ENCODE data around the gene ASAP3.
A peak's percentile ranks its signal among the peaks of the same experiment; 100 is the strongest.

ASAP3 gene

GRCh38 chr1:23483321-23484252 lies at the start of gene ASAP3:
ASAP3 (minus strand) TSS chr1:23484179; CDS start chr1:23484133, 46 bp downstream.
- H3K27ac ChIP-seq = peak within 1 kb of the TSS; percentile 84 to 90
- H3K27me3 ChIP-seq = no peaks in the 10 kb centered on the region
- H3K9me3 ChIP-seq = no peaks in the 10 kb centered on the region
- DNase-seq = peak; percentile 37 to 73
- H3K4me3 ChIP-seq = peak within 1 kb of the TSS; percentile 81 to 88
- peaks cover 0 to 42% (median 15%) of the 10 kb centered on the region in 4 donors for H3K4me1 ChIP-seq
- intact Hi-C loops (cut with DNase I; ENCODE audit: low total_unique reads) = loop anchor here (5.0 kb wide), 1 partner anchor 56 kb away; no protein-coding TSS in a partner anchor
- no peaks in the 10 kb centered on the region for H3K36me3 ChIP-seq
- peak in 1 of 2 experiments; percentile 19 for TF ChIP-seq CTCF (IDR thresholded peaks at IDR 0.05)

DNA sequence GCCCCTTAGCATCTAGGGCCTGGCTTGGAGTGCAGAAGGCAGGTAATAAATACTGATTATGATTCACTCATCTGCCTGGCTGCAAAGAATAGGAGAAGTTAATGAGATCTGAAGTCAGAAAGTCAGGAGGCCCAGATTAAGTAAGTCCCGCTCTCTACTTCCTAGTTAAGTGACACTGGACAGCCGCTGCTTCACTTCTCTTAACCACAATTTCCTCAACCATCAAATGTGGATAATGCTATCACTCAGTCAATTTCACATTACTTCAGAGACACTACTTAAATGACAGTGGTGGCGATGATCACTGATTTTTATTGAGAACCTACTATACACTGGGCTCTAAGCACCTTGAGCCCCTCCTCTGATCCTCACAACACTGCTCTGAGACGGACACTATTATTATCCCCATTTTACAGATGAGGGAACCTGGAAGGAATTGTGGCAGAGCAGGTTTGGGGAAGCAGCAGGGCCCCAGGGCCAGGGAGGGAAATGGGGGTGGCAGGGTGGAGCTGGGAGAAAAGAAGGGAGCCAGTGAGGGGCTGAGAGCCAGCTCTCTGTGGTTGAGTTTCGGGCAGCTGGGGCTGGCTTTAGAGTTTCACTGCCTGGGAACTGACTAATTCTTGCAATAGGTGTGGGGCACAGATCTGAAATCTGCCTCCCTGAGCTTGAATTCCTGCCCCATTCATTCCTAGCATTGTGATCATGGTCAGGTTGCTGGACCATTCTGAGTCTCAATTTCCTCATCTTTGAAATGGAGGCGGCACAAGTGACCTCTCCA lies 49.5 kb upstream of the ASAP3 start:
- Histone ChIP-seq H3K4me3 (no peak overlapping the region), H3K9me3 (no peaks in the 10 kb centered on the region), H3K27me3 (peaks cover 0 to 10% of the 10 kb centered on the region in 2 donors), H3K36me3 (no peaks in the 10 kb centered on the region), H3K4me1 (peaks cover 0 to 27% (median 17%) of the 10 kb centered on the region in 4 donors), H3K27ac (no peak overlapping the region)
- TF ChIP-seq CTCF (IDR thresholded peaks at IDR 0.05) = no peak
- no peak for DNase-seq
- intact Hi-C loops (cut with DNase I; ENCODE audit: low total_unique reads) = loop anchor here (10.0 kb wide), 1 partner anchor 169 kb away; the partner anchor contains the start of gene ZNF436

- H3K27me3 ChIP-seq = peaks cover 0 to 28% of the 10 kb centered on the region in 2 donors
- no peak for DNase-seq
- no peak for TF ChIP-seq CTCF (IDR thresholded peaks at IDR 0.05)
- H3K4me1 ChIP-seq = peaks cover 0 to 35% (median 21%) of the 10 kb centered on the region in 4 donors
- H3K36me3 ChIP-seq = no peaks in the 10 kb centered on the region
- H3K9me3 ChIP-seq = no peaks in the 10 kb centered on the region
- intact Hi-C loops (cut with DNase I; ENCODE audit: low total_unique reads) = loop anchor here (10.0 kb wide), 1 partner anchor 167 kb away; the partner anchor contains the start of gene ZNF436
- H3K27ac ChIP-seq = peak overlapping the region in 1 of 2 donors; percentile 49
- peak overlapping the region; percentile 38 to 62 for H3K4me3 ChIP-seq
Measured at GRCh38 chr1:23531562-23532094, 47.6 kb upstream of the ASAP3 start.

DNA sequence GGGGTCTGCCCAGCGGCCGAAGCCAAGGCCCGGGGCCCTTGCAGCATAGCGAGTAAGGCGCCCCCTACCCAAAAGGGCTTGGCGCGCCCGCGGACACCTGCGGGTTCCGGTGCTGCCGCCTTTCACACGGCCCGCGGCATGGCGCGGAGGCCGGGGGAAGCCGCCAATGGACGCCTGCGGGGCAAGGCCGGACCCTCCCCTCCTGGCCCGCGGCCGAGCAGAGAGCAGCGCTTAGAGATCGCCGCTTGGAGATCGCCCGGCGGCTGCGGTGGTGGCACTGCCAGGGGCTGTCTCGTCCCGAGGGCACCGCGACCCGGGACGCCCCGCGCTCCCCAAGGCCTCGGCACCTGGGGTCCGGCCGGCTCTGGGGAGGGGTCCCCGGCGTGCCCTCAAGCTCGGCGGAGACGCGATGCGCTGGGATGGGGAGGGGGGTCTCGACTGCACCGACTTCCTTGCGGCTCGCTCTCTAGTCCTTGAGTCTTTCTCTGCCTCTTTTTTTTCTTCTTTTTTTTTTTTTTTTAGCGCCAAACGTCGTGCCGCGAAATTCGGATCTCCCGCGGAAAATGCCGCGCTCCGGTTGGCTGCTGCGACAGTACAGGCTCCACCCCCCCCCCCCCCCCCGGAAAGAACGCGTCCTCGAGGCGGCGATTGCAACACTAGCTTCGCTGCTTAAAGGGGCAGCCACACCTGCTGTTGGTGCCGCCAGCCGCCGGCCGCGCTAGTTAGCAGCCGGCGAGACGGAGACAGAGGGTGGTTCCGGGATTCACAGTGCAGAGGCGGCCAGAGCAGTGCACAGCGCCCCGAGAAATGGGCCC lies 47.0 kb upstream of the ASAP3 start, which contains the start of gene E2F2:
E2F2 (minus strand) TSS at position 487 of the 815 bp plus-strand sequence; CDS start at position 47, 440 bp downstream.
- peaks cover 0 to 35% of the 10 kb centered on the region in 2 donors for H3K27me3 ChIP-seq
- intact Hi-C loops (cut with DNase I; ENCODE audit: low total_unique reads) = loop anchor here (10.0 kb wide), 1 partner anchor 166 kb away; the partner anchor contains the start of gene ZNF436
- no peaks in the 10 kb centered on the region for H3K36me3 ChIP-seq
- H3K4me3 ChIP-seq = peak within 1 kb of the TSS; percentile 38 to 62
- no peaks in the 10 kb centered on the region for H3K9me3 ChIP-seq
- H3K4me1 ChIP-seq = peaks cover 0 to 35% (median 21%) of the 10 kb centered on the region in 4 donors
- DNase-seq = peak; percentile 86 to 91
- H3K27ac ChIP-seq = peak within 1 kb of the TSS in 1 of 2 donors; percentile 49
- TF ChIP-seq CTCF (IDR thresholded peaks at IDR 0.05) = no peak
